ENCODE data around the gene CMAS. TPM values are rescaled to one million over a fixed set of nuclear protein-coding genes. Genes with fewer than 3 reads are reported as not detected.
"Not testable (repeated sequence)": the region's sequence is repeated elsewhere in the genome, so short reads cannot be mapped to it uniquely, and the experiment has no call there.

The CMAS gene
- polyA plus RNA-seq, 2 donors = 79.9 to 103 TPM

DNA sequence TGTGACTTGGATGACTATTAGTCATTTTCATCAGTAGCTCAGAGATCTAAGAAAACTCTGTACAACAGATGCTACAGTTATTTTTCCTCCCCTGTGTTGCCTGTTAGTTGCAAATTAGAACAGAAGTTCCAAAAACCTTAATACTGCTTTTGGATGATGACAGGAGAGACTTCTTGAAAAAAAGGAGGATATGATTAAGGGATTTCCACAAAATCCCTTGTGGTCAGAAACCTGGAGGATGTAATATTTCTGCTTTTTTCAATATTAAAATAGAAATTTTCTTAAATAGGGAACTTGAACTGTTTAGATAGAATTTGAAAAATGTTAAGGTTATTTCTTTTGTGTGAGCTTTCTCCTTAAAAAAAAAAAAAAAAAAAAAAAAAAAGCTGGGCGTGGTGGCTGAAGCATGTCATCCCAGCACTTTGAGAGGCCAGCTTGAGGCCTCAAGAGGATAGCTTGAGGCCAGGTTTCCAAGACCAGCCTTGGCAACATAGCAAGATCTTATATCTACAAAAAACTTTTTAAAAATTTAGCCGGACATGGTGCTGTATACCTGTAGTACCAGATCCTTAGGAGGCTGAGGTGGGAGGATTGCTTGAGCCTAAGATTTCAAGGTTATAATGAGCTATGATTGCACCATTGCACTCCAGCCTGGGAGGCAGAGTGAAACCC is 14.1 kb downstream of the CMAS start:
- H3K4me3 ChIP-seq (ENCODE audit: low read depth in 1 of 2, low read length in 2 of 2) = no peak overlapping the region
- no peaks in the 10 kb centered on the region for H3K9me3 ChIP-seq (ENCODE audit: control insufficient read depth in 2 of 2, insufficient read depth in 1 of 2, low read depth in 1 of 2, low read length in 1 of 2)
- no peaks in the 10 kb centered on the region for H3K27me3 ChIP-seq (ENCODE audit: control insufficient read depth in 1 of 2, insufficient read depth in 2 of 2, low read length in 2 of 2)
- H3K27ac ChIP-seq (ENCODE audit: low read depth in 2 of 2, low read length in 1 of 2) = no peak overlapping the region
- H3K4me1 ChIP-seq (ENCODE audit: control insufficient read depth in 2 of 2, insufficient read depth in 2 of 2, low read length in 1 of 2) = no peaks in the 10 kb centered on the region
- peaks cover 0 to 6% of the 10 kb centered on the region in 2 donors for H3K36me3 ChIP-seq (ENCODE audit: control insufficient read depth in 2 of 2, insufficient read depth in 2 of 2, low read length in 1 of 2)
- 84 to 96% methylated on average over 2 of the region's 2 CpGs for WGBS, 2 donors

DNA sequence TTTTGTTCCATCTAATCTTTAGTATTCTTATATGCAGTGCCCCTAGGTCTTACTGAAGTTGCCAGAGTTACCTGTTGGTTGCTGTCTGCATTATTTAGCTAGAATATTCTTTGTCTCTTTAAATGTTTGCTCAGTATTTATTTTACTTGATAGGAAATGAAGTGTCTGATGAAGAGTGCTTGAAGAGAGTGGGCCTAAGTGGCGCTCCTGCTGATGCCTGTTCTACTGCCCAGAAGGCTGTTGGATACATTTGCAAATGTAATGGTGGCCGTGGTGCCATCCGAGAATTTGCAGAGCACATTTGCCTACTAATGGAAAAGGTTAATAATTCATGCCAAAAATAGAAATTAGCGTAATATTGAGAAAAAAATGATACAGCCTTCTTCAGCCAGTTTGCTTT is 18.9 kb downstream of the CMAS start:
- 93 to 94% methylated on average over 4 of the region's 4 CpGs for WGBS, 2 donors
- Histone ChIP-seq H3K9me3 (ENCODE audit: control insufficient read depth in 2 of 2, insufficient read depth in 1 of 2, low read depth in 1 of 2, low read length in 1 of 2) (no peaks in the 10 kb centered on the region), H3K36me3 (ENCODE audit: control insufficient read depth in 2 of 2, insufficient read depth in 2 of 2, low read length in 1 of 2) (no peaks in the 10 kb centered on the region), H3K4me1 (ENCODE audit: control insufficient read depth in 2 of 2, insufficient read depth in 2 of 2, low read length in 1 of 2) (no peaks in the 10 kb centered on the region), H3K4me3 (ENCODE audit: low read depth in 1 of 2, low read length in 2 of 2) (no peak overlapping the region), H3K27ac (ENCODE audit: low read depth in 2 of 2, low read length in 1 of 2) (no peak overlapping the region), H3K27me3 (ENCODE audit: control insufficient read depth in 1 of 2, insufficient read depth in 2 of 2, low read length in 2 of 2) (no peaks in the 10 kb centered on the region)

DNA sequence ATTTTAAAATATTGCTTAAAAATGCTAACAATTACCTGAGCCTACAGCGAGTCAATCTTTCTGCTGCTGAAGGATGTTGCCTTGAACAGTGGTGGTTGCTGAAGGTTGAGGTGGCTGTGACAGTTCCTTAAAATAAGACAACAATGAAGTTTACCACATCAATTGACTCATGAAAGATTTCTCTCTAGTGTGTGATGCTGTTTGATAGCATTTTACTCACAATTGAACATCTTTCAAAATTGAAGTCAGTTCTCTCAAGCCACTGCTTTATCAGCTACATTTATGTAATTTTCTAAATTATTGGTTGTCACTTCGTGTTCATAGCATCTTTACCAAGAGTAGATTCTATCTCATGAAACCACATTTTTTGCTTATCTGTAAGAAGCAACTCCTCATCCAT is 20.3 kb downstream of the CMAS start:
- H3K4me1 ChIP-seq (ENCODE audit: control insufficient read depth in 2 of 2, insufficient read depth in 2 of 2, low read length in 1 of 2) = no peaks in the 10 kb centered on the region

DNA sequence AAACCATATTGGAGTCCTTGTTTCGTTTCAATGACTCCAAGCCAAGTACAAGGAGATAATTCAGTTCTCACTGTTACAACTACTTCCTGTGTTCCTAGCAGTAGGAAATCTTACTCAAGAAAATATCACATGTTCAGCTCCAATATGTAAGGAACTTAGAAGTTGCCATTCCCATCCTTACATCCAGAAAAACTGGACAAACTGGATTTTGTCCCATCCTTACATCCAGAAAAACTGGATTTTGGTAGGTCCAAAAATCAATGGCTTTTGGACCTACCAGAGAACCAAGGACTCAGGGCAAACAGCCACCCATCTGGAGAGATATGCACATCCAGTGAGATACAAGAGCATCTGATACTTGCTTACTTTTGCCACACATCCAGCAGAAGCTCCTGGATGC is 23.8 kb downstream of the CMAS start:
- Histone ChIP-seq H3K27ac (ENCODE audit: low read depth in 2 of 2, low read length in 1 of 2) (no peak overlapping the region), H3K4me3 (ENCODE audit: low read depth in 1 of 2, low read length in 2 of 2) (no peak overlapping the region), H3K4me1 (ENCODE audit: control insufficient read depth in 2 of 2, insufficient read depth in 2 of 2, low read length in 1 of 2) (no peaks in the 10 kb centered on the region), H3K9me3 (ENCODE audit: control insufficient read depth in 2 of 2, insufficient read depth in 1 of 2, low read depth in 1 of 2, low read length in 1 of 2) (no peaks in the 10 kb centered on the region), H3K36me3 (ENCODE audit: control insufficient read depth in 2 of 2, insufficient read depth in 2 of 2, low read length in 1 of 2) (no peaks in the 10 kb centered on the region), H3K27me3 (ENCODE audit: control insufficient read depth in 1 of 2, insufficient read depth in 2 of 2, low read length in 2 of 2) (no peaks in the 10 kb centered on the region)
- 84 to 91% methylated on average over 1 of the region's 1 CpG for WGBS, 2 donors

More for the DNA sequence above, 20.3 kb downstream of the CMAS start:
- H3K27ac ChIP-seq (ENCODE audit: low read depth in 2 of 2, low read length in 1 of 2) = no peak overlapping the region
- WGBS, 2 donors = 91 to 93% methylated on average over 2 of the region's 2 CpGs
- H3K27me3 ChIP-seq (ENCODE audit: control insufficient read depth in 1 of 2, insufficient read depth in 2 of 2, low read length in 2 of 2) = no peaks in the 10 kb centered on the region
- no peaks in the 10 kb centered on the region for H3K9me3 ChIP-seq (ENCODE audit: control insufficient read depth in 2 of 2, insufficient read depth in 1 of 2, low read depth in 1 of 2, low read length in 1 of 2)
- no peak overlapping the region for H3K4me3 ChIP-seq (ENCODE audit: low read depth in 1 of 2, low read length in 2 of 2)
- H3K36me3 ChIP-seq (ENCODE audit: control insufficient read depth in 2 of 2, insufficient read depth in 2 of 2, low read length in 1 of 2) = no peaks in the 10 kb centered on the region

DNA sequence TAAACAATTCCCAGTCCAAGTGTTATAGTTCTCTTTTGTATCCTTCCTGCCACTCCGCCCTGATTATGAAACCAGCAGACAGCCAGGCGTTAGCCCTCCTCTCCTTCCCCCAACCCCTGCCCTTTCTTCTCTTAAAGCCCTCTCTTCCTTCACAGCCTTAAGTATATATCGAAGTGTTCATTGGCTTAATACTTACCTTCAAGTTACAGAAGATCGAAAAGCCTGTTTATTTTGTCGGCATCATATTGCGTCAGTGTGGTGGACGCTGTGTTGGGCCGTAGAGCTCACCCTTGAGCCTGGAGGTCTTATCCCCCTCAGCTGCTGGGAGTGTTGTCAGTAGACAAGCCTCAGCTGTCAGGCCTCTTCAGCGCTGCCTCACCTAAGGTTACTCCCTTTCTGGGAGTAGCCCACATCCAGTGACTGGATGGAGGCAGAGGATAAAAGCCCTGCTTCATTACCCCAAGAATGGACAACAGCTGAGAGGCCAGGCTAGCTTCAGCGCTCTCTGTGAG is 36.2 kb downstream of the CMAS start:
- no peaks in the 10 kb centered on the region for H3K27me3 ChIP-seq (ENCODE audit: control insufficient read depth in 1 of 2, insufficient read depth in 2 of 2, low read length in 2 of 2)
- no peak overlapping the region for H3K27ac ChIP-seq (ENCODE audit: low read depth in 2 of 2, low read length in 1 of 2)
- H3K4me3 ChIP-seq (ENCODE audit: low read depth in 1 of 2, low read length in 2 of 2) = no peak overlapping the region
- H3K9me3 ChIP-seq (ENCODE audit: control insufficient read depth in 2 of 2, insufficient read depth in 1 of 2, low read depth in 1 of 2, low read length in 1 of 2) = no peaks in the 10 kb centered on the region
- no peaks in the 10 kb centered on the region for H3K4me1 ChIP-seq (ENCODE audit: control insufficient read depth in 2 of 2, insufficient read depth in 2 of 2, low read length in 1 of 2)
- H3K36me3 ChIP-seq (ENCODE audit: control insufficient read depth in 2 of 2, insufficient read depth in 2 of 2, low read length in 1 of 2) = no peaks in the 10 kb centered on the region
- 72 to 78% methylated on average over 10 of the region's 10 CpGs for WGBS, 2 donors

DNA sequence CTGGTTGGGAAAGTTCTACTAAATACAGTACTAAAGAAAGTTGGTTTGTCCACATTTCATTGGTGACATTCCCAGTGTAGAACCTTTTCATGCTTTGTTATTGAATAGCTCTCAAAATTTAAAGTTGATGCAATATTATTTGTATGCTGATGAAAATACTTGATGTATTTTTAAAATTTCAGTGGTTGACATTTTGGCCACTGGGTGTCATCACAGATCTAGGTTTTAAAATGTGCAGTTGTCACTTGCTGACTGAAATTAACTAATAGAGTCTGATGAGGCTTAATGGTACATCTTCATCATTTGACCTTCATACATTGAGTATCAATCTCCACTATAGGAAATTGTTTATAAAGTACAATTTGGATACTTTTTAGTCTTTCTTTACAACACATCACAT is 37.1 kb downstream of the CMAS start:
- H3K36me3 ChIP-seq (ENCODE audit: control insufficient read depth in 2 of 2, insufficient read depth in 2 of 2, low read length in 1 of 2) = no peaks in the 10 kb centered on the region
- no peaks in the 10 kb centered on the region for H3K27me3 ChIP-seq (ENCODE audit: control insufficient read depth in 1 of 2, insufficient read depth in 2 of 2, low read length in 2 of 2)

DNA sequence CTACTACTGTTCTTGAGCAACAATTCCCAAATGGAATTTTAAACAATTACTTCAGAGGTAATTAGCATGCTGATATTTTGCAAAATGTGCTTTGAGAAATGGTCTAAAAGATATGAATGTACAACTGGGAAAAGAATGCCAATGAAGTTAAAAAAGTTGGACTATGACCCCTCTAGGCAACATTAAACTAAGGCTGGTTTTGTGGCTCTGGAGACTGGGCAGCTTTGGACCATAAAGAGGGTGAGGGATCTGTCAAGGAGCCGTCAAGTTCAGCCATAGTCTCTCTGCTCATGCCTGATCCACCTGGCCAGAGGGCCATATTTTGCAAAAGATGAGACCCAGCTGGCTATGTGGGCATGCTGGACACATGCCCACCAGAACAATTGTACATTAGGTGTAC is 38.8 kb downstream of the CMAS start:
- H3K27ac ChIP-seq (ENCODE audit: low read depth in 2 of 2, low read length in 1 of 2) = no peak overlapping the region
- H3K36me3 ChIP-seq (ENCODE audit: control insufficient read depth in 2 of 2, insufficient read depth in 2 of 2, low read length in 1 of 2) = no peaks in the 10 kb centered on the region
- no peaks in the 10 kb centered on the region for H3K27me3 ChIP-seq (ENCODE audit: control insufficient read depth in 1 of 2, insufficient read depth in 2 of 2, low read length in 2 of 2)
- no peaks in the 10 kb centered on the region for H3K9me3 ChIP-seq (ENCODE audit: control insufficient read depth in 2 of 2, insufficient read depth in 1 of 2, low read depth in 1 of 2, low read length in 1 of 2)
- no peak overlapping the region for H3K4me3 ChIP-seq (ENCODE audit: low read depth in 1 of 2, low read length in 2 of 2)
- WGBS, 2 donors = 74 to 83% methylated on average over 1 of the region's 1 CpG
- H3K4me1 ChIP-seq (ENCODE audit: control insufficient read depth in 2 of 2, insufficient read depth in 2 of 2, low read length in 1 of 2) = no peaks in the 10 kb centered on the region

More for the DNA sequence above, 37.1 kb downstream of the CMAS start:
- no peaks in the 10 kb centered on the region for H3K9me3 ChIP-seq (ENCODE audit: control insufficient read depth in 2 of 2, insufficient read depth in 1 of 2, low read depth in 1 of 2, low read length in 1 of 2)
- no peaks in the 10 kb centered on the region for H3K4me1 ChIP-seq (ENCODE audit: control insufficient read depth in 2 of 2, insufficient read depth in 2 of 2, low read length in 1 of 2)
- no peak overlapping the region for H3K27ac ChIP-seq (ENCODE audit: low read depth in 2 of 2, low read length in 1 of 2)
- H3K4me3 ChIP-seq (ENCODE audit: low read depth in 1 of 2, low read length in 2 of 2) = no peak overlapping the region

DNA sequence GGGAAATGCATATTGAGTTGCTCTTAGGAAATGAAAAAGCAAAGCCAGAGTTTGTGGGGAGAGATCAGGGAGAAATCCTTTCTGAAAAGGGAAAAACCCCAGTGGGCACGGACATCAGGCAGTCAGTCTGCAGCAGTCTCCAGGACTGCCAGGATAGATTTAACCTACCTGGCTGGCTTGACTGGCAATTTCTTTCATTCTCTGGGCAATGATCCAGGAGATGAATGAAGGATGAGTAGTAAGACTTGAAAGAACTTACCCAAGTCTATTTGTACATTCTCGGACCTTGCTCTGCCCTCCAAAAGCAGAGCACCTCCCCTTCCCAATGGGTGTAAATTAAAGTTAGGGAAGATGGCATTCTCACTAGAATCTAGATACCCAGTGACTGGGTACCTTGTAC is 42.9 kb downstream of the CMAS start:
- H3K27me3 ChIP-seq (ENCODE audit: control insufficient read depth in 1 of 2, insufficient read depth in 2 of 2, low read length in 2 of 2) = no peaks in the 10 kb centered on the region
- WGBS, 2 donors = 54 to 72% methylated on average over 2 of the region's 2 CpGs
- H3K27ac ChIP-seq (ENCODE audit: low read depth in 2 of 2, low read length in 1 of 2) = no peak overlapping the region
- no peak overlapping the region for H3K4me3 ChIP-seq (ENCODE audit: low read depth in 1 of 2, low read length in 2 of 2)
- no peaks in the 10 kb centered on the region for H3K36me3 ChIP-seq (ENCODE audit: control insufficient read depth in 2 of 2, insufficient read depth in 2 of 2, low read length in 1 of 2)
- H3K4me1 ChIP-seq (ENCODE audit: control insufficient read depth in 2 of 2, insufficient read depth in 2 of 2, low read length in 1 of 2) = no peaks in the 10 kb centered on the region
- no peaks in the 10 kb centered on the region for H3K9me3 ChIP-seq (ENCODE audit: control insufficient read depth in 2 of 2, insufficient read depth in 1 of 2, low read depth in 1 of 2, low read length in 1 of 2)

DNA sequence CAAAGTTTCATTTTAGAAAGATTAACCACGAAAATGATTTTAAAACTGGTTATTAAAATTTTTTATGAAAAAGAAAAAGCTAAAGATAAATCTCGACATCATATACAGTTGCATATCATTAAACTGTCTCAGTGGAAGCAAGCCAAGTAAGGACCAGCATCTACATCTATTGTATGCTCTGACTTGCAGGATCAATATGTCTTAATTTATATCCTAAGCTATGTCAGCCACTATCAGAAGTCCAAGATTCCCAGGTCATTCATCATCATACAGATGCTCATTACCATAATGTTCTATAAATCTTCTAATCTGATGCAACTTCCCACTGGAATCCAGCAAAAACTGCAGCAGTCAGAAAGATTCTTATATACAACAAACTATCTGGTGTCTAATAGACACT is 43.5 kb downstream of the CMAS start:
- 78 to 89% methylated on average over 2 of the region's 2 CpGs for WGBS, 2 donors
- H3K36me3 ChIP-seq (ENCODE audit: control insufficient read depth in 2 of 2, insufficient read depth in 2 of 2, low read length in 1 of 2) = no peaks in the 10 kb centered on the region
- H3K4me3 ChIP-seq (ENCODE audit: low read depth in 1 of 2, low read length in 2 of 2) = no peak overlapping the region
- no peaks in the 10 kb centered on the region for H3K4me1 ChIP-seq (ENCODE audit: control insufficient read depth in 2 of 2, insufficient read depth in 2 of 2, low read length in 1 of 2)
- no peaks in the 10 kb centered on the region for H3K27me3 ChIP-seq (ENCODE audit: control insufficient read depth in 1 of 2, insufficient read depth in 2 of 2, low read length in 2 of 2)
- no peaks in the 10 kb centered on the region for H3K9me3 ChIP-seq (ENCODE audit: control insufficient read depth in 2 of 2, insufficient read depth in 1 of 2, low read depth in 1 of 2, low read length in 1 of 2)
- H3K27ac ChIP-seq (ENCODE audit: low read depth in 2 of 2, low read length in 1 of 2) = no peak overlapping the region

DNA sequence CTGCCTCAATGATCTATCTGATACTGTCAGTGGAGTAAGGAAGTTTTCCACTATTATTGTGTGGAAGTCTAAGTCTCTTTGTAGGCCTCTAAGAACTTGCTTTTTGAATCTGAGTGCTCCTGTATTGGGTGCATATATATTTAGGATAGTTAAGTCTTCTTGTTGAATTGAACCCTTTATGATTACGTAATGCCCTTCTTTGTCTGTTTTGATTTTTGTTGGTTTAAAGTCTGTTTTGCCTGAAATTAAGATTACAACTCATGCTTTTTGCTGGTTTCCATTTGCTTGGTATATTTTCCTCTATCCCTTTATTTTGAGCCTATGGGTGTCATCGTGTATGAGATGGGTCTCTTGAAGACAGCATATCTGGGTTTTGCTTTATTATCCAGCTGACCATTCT is 53.0 kb downstream of the CMAS start:
- not testable (repeated sequence) for H3K9me3 ChIP-seq (ENCODE audit: control insufficient read depth in 2 of 2, insufficient read depth in 1 of 2, low read depth in 1 of 2, low read length in 1 of 2); H3K27me3 ChIP-seq (ENCODE audit: control insufficient read depth in 1 of 2, insufficient read depth in 2 of 2, low read length in 2 of 2); H3K36me3 ChIP-seq (ENCODE audit: control insufficient read depth in 2 of 2, insufficient read depth in 2 of 2, low read length in 1 of 2); H3K4me1 ChIP-seq (ENCODE audit: control insufficient read depth in 2 of 2, insufficient read depth in 2 of 2, low read length in 1 of 2); H3K27ac ChIP-seq (ENCODE audit: low read depth in 2 of 2, low read length in 1 of 2); H3K4me3 ChIP-seq (ENCODE audit: low read depth in 1 of 2, low read length in 2 of 2)
- WGBS, 2 donors = 91 to 95% methylated on average over 2 of the region's 2 CpGs
